Activated CD8-positive, alpha-beta memory T cell treated with anti-CD3 and anti-CD28 coated beads, Interleukin-2, amount 10 ng/mL, durations not matched to agents 7 days and 5 days (primary cell): ENCODE results near the gene MTUS2. TPM values are rescaled to one million over a fixed set of nuclear protein-coding genes. Genes with fewer than 3 reads are reported as not detected.

Source experiments
- ATAC-seq: fragments of 150-1000 bp; cut with Tn5 transposase; one replicate; pipeline ENCODE4 v1.10.0; 2021; ENCODE audit warnings: moderate library complexity
- CTCF ChIA-PET: fragments of 350-600 bp; sonication (Branson Sonifier 250); formaldehyde crosslinking; loops from one replicate; lab custom pipeline; 2021; ENCODE audit warnings: antibody characterized with exemption; lab: Charles Lee
- DNase-seq: peaks from one replicate; pipeline ENCODE4 v3.0.0-alpha.2; 2020
- H3K27ac Mint-ChIP-seq: one replicate; pipeline ENCODE4 v1.8.0; 2021; ENCODE audit warnings: mild to moderate bottlenecking, mixed read lengths
- H3K27me3 Mint-ChIP-seq: one replicate; pipeline ENCODE4 v1.8.0; 2021; ENCODE audit warnings: mixed read lengths
- H3K36me3 Mint-ChIP-seq: one replicate; pipeline ENCODE4 v1.8.0; 2021; ENCODE audit warnings: mild to moderate bottlenecking, mixed read lengths
- H3K4me1 Mint-ChIP-seq: one replicate; pipeline ENCODE4 v1.8.0; 2021; ENCODE audit warnings: mixed read lengths
- H3K4me3 Mint-ChIP-seq: one replicate; pipeline ENCODE4 v1.8.0; 2021; ENCODE audit warnings: mild to moderate bottlenecking, moderate library complexity, mixed read lengths
- H3K9me3 Mint-ChIP-seq: one replicate; pipeline ENCODE4 v1.8.0; 2022; ENCODE audit warnings: low read depth, mixed read lengths
- total RNA-seq, 2 experiments: library from RNA; stranded (reverse); gene quantifications; one replicate each; pipeline ENCODE4 v1.2.3, GENCODE V29; 2021

MTUS2 gene
- total RNA-seq, 2 experiments from 2014 or later, result not detected

- H3K4me3 Mint-ChIP-seq, result peak overlapping the region; percentile 10
- H3K27ac Mint-ChIP-seq, result peak overlapping the region; percentile 76
- ATAC-seq, result peak; percentile 82
- H3K9me3 Mint-ChIP-seq, result no peaks in the 10 kb centered on the region
- H3K27me3 Mint-ChIP-seq, result no peaks in the 10 kb centered on the region
- CTCF ChIA-PET, result no interaction called here
- peaks cover 13% of the 10 kb centered on the region for H3K4me1 Mint-ChIP-seq
- no peaks in the 10 kb centered on the region for H3K36me3 Mint-ChIP-seq
- DNase-seq, result no peak
Observed at GRCh38 chr13:29125191-29125933, 305.2 kb downstream of the MTUS2 start.

- peak overlapping the region; percentile 76 for H3K27ac Mint-ChIP-seq
- ATAC-seq, result peak; percentile 63
- H3K27me3 Mint-ChIP-seq, result no peaks in the 10 kb centered on the region
- DNase-seq, result no peak
- peaks cover 2% of the 10 kb centered on the region for H3K9me3 Mint-ChIP-seq
- H3K36me3 Mint-ChIP-seq, result no peaks in the 10 kb centered on the region
- peaks cover 13% of the 10 kb centered on the region for H3K4me1 Mint-ChIP-seq
- H3K4me3 Mint-ChIP-seq, result peak overlapping the region; percentile 10
- CTCF ChIA-PET, result no interaction called here
Observed at GRCh38 chr13:29125934-29126424, 305.8 kb downstream of the MTUS2 start.

GRCh38 chr13:29129616-29130015 lies 309.5 kb downstream of the MTUS2 start:
- Mint-ChIP-seq H3K36me3 (no peaks in the 10 kb centered on the region), H3K4me1 (peaks cover 11% of the 10 kb centered on the region), H3K27ac (no peak overlapping the region), H3K9me3 (peaks cover 2% of the 10 kb centered on the region), H3K4me3 (no peak overlapping the region), H3K27me3 (no peaks in the 10 kb centered on the region)
- CTCF ChIA-PET, result no interaction called here
- DNase-seq (no peak), ATAC-seq (no peak)

GRCh38 chr13:29131159-29131558 lies 311.0 kb downstream of the MTUS2 start:
- CTCF ChIA-PET, result no interaction called here
- Mint-ChIP-seq H3K4me1 (peaks cover 2% of the 10 kb centered on the region), H3K36me3 (no peaks in the 10 kb centered on the region), H3K27ac (no peak overlapping the region), H3K9me3 (peaks cover 2% of the 10 kb centered on the region), H3K4me3 (no peak overlapping the region), H3K27me3 (no peaks in the 10 kb centered on the region)
- ATAC-seq (no peak), DNase-seq (no peak)

GRCh38 chr13:29131881-29132668 lies 311.9 kb downstream of the MTUS2 start:
- Mint-ChIP-seq H3K36me3 (no peaks in the 10 kb centered on the region), H3K27me3 (no peaks in the 10 kb centered on the region), H3K9me3 (peaks cover 2% of the 10 kb centered on the region), H3K27ac (no peak overlapping the region), H3K4me3 (no peak overlapping the region), H3K4me1 (no peaks in the 10 kb centered on the region)
- CTCF ChIA-PET, result no interaction called here
- DNase-seq (no peak), ATAC-seq (no peak)

- no peaks in the 10 kb centered on the region for H3K27me3 Mint-ChIP-seq
- DNase-seq (no peak), ATAC-seq (no peak)
- CTCF ChIA-PET, result no interaction called here
- H3K4me1 Mint-ChIP-seq, result no peaks in the 10 kb centered on the region
- no peaks in the 10 kb centered on the region for H3K36me3 Mint-ChIP-seq
- H3K4me3 Mint-ChIP-seq, result no peak overlapping the region
- H3K27ac Mint-ChIP-seq, result no peak overlapping the region
- H3K9me3 Mint-ChIP-seq, result no peaks in the 10 kb centered on the region
Observed at GRCh38 chr13:29136341-29136740, 316.2 kb downstream of the MTUS2 start.

GRCh38 chr13:29137016-29137415 lies 316.9 kb downstream of the MTUS2 start:
- Mint-ChIP-seq H3K4me1 (no peaks in the 10 kb centered on the region), H3K27ac (no peak overlapping the region), H3K36me3 (no peaks in the 10 kb centered on the region), H3K27me3 (no peaks in the 10 kb centered on the region), H3K4me3 (no peak overlapping the region), H3K9me3 (no peaks in the 10 kb centered on the region)
- CTCF ChIA-PET, result no interaction called here
- ATAC-seq (no peak), DNase-seq (no peak)

GRCh38 chr13:29137995-29138394 lies 317.9 kb downstream of the MTUS2 start:
- ATAC-seq (no peak), DNase-seq (no peak)
- Mint-ChIP-seq H3K4me1 (no peaks in the 10 kb centered on the region), H3K9me3 (no peaks in the 10 kb centered on the region), H3K27me3 (no peaks in the 10 kb centered on the region), H3K4me3 (no peak overlapping the region), H3K36me3 (no peaks in the 10 kb centered on the region), H3K27ac (no peak overlapping the region)
- CTCF ChIA-PET, result no interaction called here

GRCh38 chr13:29140277-29140676 lies 320.1 kb downstream of the MTUS2 start:
- CTCF ChIA-PET, result no interaction called here
- Mint-ChIP-seq H3K4me3 (no peak overlapping the region), H3K27ac (no peak overlapping the region), H3K9me3 (peaks cover 3% of the 10 kb centered on the region), H3K4me1 (no peaks in the 10 kb centered on the region), H3K36me3 (no peaks in the 10 kb centered on the region), H3K27me3 (no peaks in the 10 kb centered on the region)
- DNase-seq (no peak), ATAC-seq (no peak)

- DNase-seq, result no peak
- Mint-ChIP-seq H3K4me3 (no peak overlapping the region), H3K27ac (no peak overlapping the region), H3K36me3 (no peaks in the 10 kb centered on the region), H3K9me3 (peaks cover 3% of the 10 kb centered on the region), H3K4me1 (no peaks in the 10 kb centered on the region), H3K27me3 (no peaks in the 10 kb centered on the region)
- ATAC-seq, result no peak
- CTCF ChIA-PET, result no interaction called here
Observed at GRCh38 chr13:29143847-29144246, 323.7 kb downstream of the MTUS2 start.

GRCh38 chr13:29154390-29154789 lies 334.3 kb downstream of the MTUS2 start:
- no peaks in the 10 kb centered on the region for H3K27me3 Mint-ChIP-seq
- DNase-seq (no peak), ATAC-seq (no peak)
- H3K4me3 Mint-ChIP-seq, result no peak overlapping the region
- H3K4me1 Mint-ChIP-seq, result no peaks in the 10 kb centered on the region
- CTCF ChIA-PET, result no interaction called here
- H3K9me3 Mint-ChIP-seq, result peaks cover 7% of the 10 kb centered on the region
- H3K36me3 Mint-ChIP-seq, result no peaks in the 10 kb centered on the region
- H3K27ac Mint-ChIP-seq, result no peak overlapping the region

- H3K4me3 Mint-ChIP-seq, result no peak overlapping the region
- peaks cover 7% of the 10 kb centered on the region for H3K9me3 Mint-ChIP-seq
- H3K27me3 Mint-ChIP-seq, result no peaks in the 10 kb centered on the region
- H3K4me1 Mint-ChIP-seq, result no peaks in the 10 kb centered on the region
- no peak overlapping the region for H3K27ac Mint-ChIP-seq
- CTCF ChIA-PET, result no interaction called here
- ATAC-seq (no peak), DNase-seq (no peak)
- H3K36me3 Mint-ChIP-seq, result no peaks in the 10 kb centered on the region
Observed at GRCh38 chr13:29156136-29156535, 336.0 kb downstream of the MTUS2 start.

- Mint-ChIP-seq H3K36me3 (no peaks in the 10 kb centered on the region), H3K4me3 (no peak overlapping the region), H3K4me1 (no peaks in the 10 kb centered on the region), H3K27ac (no peak overlapping the region), H3K27me3 (no peaks in the 10 kb centered on the region), H3K9me3 (peaks cover 2% of the 10 kb centered on the region)
- no peak for DNase-seq
- CTCF ChIA-PET, result no interaction called here
- ATAC-seq, result no peak
Observed at GRCh38 chr13:29159871-29160270, 339.7 kb downstream of the MTUS2 start.

GRCh38 chr13:29160862-29161261 lies 340.7 kb downstream of the MTUS2 start:
- CTCF ChIA-PET, result no interaction called here
- no peak for ATAC-seq
- Mint-ChIP-seq H3K4me3 (no peak overlapping the region), H3K9me3 (peaks cover 6% of the 10 kb centered on the region), H3K36me3 (no peaks in the 10 kb centered on the region), H3K27ac (no peak overlapping the region), H3K4me1 (no peaks in the 10 kb centered on the region), H3K27me3 (no peaks in the 10 kb centered on the region)
- no peak for DNase-seq
